ENCODE data around the gene C16orf86. TPM values are rescaled to one million over a fixed set of nuclear protein-coding genes. Genes with fewer than 3 reads are reported as not detected.
A peak's percentile ranks its signal among the peaks of the same experiment; 100 is the strongest.

Gene C16orf86
- total RNA-seq, 1 experiment from 2014 or later: not detected

DNA sequence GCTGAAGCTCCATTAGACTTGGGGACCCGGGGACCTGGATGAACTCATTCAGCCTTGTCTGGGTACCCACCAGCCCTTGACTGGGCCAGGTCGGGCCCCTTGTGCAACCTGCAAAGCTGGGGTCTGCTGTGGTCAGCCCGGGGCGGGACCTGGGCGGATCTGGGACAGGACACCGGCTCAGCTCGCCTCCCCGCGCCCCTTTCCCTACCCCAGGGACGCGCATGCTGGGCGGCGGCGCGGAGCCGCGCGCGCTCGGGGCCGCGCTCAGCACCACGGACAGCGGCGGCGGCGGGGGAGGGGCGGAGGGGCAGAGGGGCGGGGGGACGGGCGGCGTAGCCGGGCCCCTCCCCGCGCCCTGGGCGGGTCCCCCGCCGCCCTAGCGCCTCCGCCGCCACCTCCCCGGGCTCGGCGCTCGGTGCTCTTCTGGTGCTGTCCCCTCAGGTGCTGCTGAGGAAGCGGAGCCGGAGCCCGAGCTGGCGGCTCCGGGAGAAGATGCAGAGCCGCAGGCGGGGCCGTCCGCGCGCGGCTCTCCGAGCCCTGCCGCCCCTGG, 14.0 kb upstream of the C16orf86 start:
- DNase-seq (ENCODE audit: low spot score): peak; percentile 51
- in situ Hi-C loops (cut with HindIII; ENCODE audit: low sequenced_read_pairs): no loop called here

DNA sequence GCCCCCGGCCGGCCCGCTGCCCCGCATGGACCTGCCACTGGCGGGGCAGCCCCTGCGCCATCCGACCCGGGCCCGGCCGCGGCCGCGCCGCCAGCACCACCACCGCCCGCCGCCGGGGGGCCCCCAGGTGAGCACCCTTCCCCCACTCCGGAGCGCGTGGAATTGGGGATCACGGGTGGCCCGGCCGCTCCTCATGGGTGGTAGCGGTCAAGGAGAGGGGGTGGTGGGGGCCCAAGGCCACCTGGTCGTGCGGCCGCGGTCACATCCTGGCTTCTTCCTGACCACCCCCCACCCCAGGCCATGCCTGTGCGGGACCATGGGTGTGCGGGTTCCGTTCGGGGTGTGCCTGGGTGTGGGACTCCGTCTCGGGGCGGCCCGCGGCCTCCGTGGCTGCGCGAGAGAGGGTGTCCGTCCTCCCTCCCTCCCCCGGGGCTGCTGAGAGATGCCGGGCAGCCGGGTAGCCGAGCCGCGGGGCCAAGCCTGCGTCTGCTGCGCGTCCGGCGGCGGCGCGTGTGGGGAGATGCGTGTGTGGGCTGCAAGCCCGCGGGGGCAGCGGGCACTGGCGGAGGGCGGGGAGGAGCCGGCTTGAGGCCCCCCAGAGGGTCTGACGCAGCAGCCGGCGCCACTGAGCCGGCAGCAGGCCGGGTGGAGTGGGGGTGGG, 13.4 kb upstream of the C16orf86 start:
- in situ Hi-C loops (cut with HindIII; ENCODE audit: low sequenced_read_pairs): no loop called here
- peak; percentile 40 for DNase-seq (ENCODE audit: low spot score)

DNA sequence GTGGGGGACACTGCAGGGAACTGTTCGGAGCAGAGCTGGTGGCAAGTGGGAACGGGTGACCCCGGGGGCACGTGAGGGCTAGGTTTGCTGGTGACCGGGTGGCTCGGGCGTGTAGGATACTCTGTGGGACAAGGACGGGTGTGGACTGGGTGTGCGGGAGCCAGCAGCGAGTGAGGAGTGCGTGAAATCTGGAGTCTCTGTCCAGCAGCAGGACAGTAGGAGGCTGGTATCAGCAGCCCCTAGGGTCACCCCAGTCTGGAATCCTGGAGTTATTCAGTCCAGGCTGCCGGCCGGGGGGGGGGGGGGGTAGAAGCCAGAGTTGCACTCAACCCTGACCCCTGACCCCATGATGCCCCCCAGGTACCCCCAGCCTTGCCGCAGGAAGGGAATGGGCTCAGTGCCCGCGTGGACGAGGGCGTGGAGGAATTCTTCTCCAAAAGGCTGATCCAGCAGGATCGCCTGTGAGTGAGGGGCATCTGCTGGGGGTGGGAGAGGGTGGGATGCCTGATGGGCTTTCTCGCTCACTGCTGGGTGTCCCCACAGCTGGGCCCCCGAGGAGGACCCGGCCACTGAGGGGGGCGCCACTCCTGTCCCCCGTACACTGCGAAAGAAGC, 12.7 kb upstream of the C16orf86 start:
- in situ Hi-C loops (cut with HindIII; ENCODE audit: low sequenced_read_pairs): no loop called here
- DNase-seq (ENCODE audit: low spot score): no peak

DNA sequence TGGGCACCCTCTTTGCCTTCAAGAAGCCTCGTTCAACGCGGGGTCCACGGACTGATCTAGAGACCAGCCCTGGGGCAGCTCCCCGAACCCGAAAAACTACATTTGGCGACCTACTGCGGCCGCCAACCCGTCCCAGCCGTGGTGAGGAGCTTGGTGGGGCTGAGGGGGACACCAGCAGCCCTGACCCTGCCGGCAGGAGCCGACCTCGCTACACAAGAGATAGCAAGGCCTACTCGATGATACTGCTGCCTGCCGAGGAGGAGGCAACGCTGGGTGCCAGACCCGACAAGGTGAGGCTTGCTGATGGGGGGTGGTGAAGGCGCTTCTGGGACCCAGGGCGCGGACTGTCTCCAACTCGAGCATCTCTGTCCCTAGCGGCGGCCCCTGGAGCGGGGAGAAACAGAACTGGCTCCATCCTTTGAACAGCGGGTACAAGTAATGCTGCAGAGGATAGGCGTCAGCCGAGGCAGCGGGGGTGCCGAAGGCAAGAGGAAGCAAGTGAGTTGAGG, 12.2 kb upstream of the C16orf86 start:
- no peak for DNase-seq (ENCODE audit: low spot score)
- in situ Hi-C loops (cut with HindIII; ENCODE audit: low sequenced_read_pairs): no loop called here

DNA sequence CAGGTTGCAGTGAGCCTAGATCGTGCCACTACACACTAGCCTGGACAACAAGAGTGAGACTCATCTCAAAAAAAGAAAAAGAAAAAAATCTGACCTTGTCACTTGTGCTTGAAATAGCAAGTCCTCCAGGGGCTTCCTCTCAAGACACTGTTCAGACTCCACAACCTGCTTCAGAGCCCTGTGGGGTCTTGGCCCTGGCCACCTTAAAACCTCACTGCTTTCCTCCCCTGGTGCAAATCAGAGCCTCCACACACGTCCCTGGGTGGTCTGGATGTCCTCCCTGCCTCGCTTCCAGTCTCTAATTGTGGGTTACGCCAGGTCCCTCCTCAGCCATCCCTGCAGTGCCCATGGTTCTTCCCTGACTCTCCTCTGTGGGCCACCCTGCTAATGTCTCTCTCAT, 11.3 kb upstream of the C16orf86 start:
- no peak for DNase-seq (ENCODE audit: low spot score)
- in situ Hi-C loops (cut with HindIII; ENCODE audit: low sequenced_read_pairs): no loop called here

DNA sequence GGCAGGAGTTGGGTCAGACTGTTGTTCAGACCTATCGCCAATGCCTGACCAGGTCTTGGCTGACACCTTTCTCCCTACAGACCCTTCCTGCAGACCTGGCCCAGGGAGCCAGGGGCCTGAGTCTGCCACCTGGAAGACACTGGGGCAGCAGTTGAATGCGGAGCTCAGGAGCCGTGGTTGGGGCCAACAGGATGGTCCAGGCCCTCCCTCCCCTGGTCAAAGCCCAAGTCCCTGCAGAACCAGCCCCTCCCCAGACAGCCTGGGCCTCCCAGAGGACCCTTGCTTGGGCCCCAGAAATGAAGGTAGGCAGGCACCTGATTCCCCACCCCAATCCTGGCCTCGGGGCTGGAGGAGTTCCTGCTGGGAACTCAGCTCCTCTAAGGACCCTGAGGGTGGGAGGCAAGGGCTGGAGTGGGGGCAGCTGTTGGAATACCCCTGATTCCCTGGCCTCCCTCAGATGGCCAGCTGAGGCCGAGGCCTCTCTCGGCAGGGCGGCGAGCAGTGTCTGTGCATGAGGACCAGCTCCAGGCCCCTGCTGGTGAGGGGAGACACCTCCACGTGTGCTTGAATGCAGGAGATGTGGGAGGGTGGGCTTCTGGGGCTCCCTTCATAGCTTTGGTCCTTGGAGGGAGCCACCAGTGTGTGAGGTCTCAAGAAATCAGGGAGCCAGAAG, 10.1 kb upstream of the C16orf86 start:
- in situ Hi-C loops (cut with HindIII; ENCODE audit: low sequenced_read_pairs): no loop called here
- no peak for DNase-seq (ENCODE audit: low spot score)

DNA sequence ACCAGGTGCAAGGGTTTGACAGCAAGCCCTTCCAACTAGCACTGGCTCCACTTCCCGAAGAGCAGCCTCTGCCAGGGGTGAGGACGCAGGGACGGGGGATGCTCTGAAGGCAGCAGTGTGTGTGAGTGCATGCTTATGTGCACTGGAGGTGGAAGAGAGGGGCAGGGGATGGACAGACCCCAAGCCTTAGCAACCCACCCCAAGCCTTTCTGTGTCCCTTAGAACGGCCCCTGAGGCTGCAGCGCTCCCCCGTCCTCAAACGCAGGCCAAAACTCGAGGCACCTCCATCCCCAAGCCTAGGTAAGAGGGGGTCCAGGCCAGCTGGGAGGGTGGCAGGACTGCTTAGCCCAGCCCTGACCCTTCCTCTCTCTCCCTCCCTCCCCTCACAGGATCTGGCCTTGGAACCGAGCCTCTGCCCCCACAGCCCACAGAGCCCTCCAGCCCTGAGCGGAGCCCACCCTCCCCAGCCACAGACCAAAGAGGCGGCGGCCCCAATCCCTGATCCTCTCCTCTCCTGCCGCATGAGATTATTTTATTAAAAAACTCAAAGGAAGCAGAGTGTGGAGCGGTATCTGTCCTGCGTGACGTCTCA, 9.5 kb upstream of the C16orf86 start:
- DNase-seq (ENCODE audit: low spot score): no peak
- in situ Hi-C loops (cut with HindIII; ENCODE audit: low sequenced_read_pairs): no loop called here

DNA sequence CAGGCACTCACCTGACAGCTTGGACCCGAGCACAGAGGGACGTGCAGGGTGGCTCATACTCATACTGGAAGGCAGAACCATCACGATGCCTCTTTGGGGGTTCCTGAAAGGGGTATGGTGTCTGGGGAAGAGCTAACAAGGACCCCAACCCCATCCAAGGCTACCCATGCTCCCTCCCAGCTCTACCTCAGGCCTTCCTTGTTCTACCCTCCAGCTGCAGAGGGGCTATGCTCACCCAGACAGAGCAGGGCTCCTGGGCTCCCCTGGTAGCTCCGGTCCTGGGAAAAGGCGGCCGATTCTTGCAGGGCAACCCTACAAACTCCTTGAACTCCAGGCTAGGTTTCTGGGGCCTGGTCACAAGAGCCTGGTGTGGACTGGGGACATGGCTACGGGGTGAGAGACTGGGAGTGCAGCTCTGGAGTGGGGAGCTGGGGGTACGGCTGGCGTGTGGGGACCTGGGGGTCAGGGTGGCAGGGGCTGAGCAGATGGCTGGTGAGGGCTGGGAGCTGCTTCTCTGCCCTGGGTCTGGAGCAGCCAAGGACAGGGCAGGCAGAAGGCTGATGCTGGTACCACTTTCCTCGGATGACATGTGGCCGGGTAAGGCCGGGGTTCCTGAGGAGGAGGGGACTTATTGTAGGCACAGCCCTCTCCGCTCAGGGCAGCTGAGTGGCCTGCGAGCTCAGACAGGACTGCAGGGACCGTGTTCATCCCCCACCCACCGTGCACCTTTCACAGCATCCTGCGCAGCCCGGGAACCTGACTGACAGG, 8.7 kb upstream of the C16orf86 start:
- in situ Hi-C loops (cut with HindIII; ENCODE audit: low sequenced_read_pairs): no loop called here
- DNase-seq (ENCODE audit: low spot score): no peak

DNA sequence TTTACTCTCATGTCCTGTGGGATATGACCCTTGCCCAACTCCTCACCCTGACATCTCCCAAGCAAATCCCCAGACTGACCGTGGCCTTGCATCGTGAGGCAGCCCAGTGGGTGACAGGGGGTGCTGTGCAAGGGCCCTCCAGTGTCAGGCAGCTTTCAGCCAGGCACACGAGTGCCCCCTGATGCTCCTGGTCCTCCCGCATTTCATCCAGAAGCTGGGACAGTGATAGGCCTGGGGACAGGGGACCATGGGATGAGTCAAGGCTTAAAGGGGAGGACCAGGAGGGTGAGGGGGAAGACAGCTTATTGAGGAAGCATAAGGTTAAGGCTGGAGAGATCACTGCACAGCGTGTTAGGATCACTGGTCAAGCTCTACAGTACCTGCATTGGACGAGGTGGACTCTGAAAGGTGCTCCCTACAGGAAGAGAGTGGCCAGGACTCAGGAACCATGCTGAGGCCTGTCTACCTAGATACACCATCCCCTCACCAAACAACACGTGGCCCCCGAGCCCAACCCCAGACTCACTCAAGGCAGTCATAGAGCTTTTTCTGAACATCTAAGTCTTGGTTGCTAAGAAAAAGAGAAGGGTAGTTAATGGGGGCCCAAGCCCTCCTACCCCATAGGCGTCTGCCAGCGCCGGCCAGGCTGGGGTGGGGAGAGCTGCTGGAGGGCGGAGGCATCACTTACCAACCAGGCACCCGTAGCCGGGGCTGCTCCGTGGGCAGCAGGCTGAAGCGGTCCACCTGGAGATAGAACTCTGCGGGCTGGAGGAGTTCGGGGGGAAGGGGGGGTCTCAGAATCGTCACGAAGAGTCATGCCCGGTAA, 7.6 kb upstream of the C16orf86 start:
- in situ Hi-C loops (cut with HindIII; ENCODE audit: low sequenced_read_pairs): no loop called here
- no peak for DNase-seq (ENCODE audit: low spot score)

DNA sequence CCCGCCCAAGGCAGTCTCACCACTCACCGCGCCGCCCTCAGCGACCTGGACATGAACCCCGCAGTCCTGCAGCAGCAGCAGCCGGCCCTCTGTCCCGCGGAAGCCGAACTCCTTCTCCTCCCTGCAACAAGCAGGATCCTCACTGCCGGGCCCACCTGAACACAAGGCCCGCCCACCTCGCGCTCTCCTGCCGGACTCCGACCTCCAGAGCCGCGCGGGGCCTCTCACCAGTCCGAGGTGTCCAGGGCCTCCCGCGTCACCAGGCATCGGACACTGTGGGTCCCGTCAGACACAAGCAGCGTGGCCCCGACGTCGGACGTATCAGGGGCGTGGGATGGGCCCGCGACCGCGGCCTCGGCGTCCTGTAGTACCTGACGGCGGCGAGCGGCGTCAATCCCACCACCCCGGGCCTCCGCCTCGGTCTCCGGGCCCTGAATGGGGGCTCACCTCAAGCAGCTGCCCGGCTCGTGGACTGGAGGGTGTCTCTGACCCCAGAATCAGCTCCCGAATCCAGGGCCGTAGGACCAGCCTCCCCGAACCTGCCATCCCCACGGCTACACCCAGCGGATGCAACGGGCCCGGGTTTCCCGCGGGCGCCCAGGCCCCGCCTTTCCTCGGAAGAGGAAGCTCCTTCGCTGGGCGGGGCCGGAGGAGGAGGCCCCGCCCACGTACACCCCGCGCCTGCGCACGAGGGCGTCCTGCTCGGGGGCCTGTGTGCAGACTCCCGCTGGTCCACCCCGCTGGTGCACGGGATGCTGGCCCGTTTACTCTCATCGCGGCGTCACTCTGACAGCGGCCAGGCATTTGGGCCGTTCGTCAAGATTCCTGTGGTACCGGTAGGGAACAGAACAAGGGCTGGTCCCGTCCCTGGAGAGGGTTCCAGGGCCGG, 6.7 kb upstream of the C16orf86 start, which contains the start of gene ACD:
TSS of gene ACD (minus strand) at position 586 of the 889 bp plus-strand sequence. CDS start at position 546, 40 bp downstream.
- DNase-seq (ENCODE audit: low spot score): peak; percentile 94
- in situ Hi-C loops (cut with HindIII; ENCODE audit: low sequenced_read_pairs): no loop called here

DNA sequence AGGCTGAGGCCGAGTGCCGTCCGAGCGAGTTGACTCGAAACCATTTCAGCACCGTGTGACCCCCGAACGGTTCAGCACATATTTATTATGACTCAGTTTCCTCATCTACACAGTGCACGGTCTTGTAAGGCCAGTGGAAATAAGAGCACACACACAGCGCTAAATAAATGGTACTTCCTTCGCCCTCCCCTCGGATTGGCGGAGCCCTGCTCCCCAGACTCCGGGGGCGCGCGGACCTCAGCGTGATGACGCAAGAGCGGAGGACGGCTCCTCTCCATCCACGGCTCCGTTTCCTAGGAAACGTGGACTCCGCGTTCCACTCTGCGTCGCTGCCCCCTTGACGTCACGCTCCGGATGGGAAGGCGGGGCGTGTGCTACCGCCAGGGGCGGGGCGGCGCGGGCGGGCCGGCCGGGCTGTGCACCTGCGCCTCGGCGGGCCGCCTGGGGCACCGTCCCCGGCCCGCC, 6.0 kb upstream of the C16orf86 start, which contains the start of gene PARD6A:
TSS of gene PARD6A (plus strand) at position 397 of the 465 bp plus-strand sequence. CDS start 79 bp downstream, outside the sequence.
- in situ Hi-C loops (cut with HindIII; ENCODE audit: low sequenced_read_pairs): no loop called here
- peak; percentile 99 for DNase-seq (ENCODE audit: low spot score)

DNA sequence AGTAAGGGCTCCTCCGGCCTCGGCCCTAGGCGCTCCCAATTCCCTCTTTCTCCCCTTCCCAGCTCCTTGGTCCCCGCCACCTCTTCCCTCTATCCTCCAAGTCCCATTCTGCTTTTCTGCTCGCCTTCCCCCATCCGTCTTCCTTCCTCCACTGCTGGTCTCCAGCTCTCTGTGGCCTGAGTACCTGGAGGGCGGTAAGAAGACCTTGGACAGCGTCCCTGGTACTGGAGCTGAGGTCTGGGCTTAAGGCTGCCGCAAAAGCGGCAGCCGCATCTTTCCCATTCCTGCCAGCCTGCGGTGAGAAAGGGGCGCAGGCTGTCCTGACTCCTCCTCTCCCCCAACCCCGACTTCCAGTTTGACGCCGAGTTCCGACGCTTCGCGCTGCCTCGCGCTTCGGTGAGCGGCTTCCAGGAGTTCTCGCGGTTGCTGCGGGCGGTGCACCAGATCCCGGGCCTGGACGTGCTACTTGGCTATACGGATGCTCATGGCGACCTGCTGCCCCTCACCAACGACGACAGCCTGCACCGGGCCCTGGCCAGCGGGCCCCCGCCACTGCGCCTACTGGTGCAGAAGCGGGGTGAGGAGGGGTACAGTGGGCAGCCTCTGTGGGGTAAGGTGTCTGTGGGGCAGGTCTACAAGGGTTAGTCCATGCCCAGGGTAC, 5.4 kb upstream of the C16orf86 start:
- in situ Hi-C loops (cut with HindIII; ENCODE audit: low sequenced_read_pairs): no loop called here
- peak; percentile 73 for DNase-seq (ENCODE audit: low spot score)

DNA sequence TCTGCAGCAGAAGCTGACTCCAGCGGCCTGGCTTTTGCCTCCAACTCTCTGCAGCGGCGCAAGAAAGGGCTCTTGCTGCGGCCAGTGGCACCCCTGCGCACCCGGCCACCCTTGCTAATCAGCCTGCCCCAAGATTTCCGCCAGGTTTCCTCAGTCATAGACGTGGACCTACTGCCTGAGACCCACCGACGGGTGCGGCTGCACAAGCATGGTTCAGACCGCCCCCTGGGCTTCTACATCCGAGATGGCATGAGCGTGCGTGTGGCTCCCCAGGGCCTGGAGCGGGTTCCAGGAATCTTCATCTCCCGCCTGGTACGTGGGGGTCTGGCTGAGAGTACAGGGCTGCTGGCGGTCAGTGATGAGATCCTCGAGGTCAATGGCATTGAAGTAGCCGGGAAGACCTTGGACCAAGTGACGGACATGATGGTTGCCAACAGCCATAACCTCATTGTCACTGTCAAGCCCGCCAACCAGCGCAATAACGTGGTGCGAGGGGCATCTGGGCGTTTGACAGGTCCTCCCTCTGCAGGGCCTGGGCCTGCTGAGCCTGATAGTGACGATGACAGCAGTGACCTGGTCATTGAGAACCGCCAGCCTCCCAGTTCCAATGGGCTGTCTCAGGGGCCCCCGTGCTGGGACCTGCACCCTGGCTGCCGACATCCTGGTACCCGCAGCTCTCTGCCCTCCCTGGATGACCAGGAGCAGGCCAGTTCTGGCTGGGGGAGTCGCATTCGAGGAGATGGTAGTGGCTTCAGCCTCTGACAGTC, 4.5 kb upstream of the C16orf86 start:
- DNase-seq (ENCODE audit: low spot score): no peak
- in situ Hi-C loops (cut with HindIII; ENCODE audit: low sequenced_read_pairs): no loop called here

DNA sequence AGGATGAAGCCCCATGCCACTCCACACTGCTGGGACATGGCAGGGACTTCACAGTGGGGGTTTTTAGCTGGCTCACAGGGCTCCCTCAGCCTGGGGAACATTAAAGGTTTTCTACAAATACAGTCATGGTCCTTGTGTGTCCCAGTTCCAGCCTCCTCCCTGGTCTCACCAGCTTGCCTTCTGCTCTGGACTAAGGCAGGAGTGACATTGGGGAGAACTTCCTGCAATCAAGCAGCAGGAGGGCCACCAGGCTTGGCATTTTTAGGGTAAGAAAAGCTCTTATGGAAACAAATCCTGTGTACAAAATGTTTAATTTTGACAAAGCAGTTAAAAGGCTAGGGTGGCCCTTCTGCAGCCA, 4.0 kb upstream of the C16orf86 start:
- in situ Hi-C loops (cut with HindIII; ENCODE audit: low sequenced_read_pairs): no loop called here
- no peak for DNase-seq (ENCODE audit: low spot score)

DNA sequence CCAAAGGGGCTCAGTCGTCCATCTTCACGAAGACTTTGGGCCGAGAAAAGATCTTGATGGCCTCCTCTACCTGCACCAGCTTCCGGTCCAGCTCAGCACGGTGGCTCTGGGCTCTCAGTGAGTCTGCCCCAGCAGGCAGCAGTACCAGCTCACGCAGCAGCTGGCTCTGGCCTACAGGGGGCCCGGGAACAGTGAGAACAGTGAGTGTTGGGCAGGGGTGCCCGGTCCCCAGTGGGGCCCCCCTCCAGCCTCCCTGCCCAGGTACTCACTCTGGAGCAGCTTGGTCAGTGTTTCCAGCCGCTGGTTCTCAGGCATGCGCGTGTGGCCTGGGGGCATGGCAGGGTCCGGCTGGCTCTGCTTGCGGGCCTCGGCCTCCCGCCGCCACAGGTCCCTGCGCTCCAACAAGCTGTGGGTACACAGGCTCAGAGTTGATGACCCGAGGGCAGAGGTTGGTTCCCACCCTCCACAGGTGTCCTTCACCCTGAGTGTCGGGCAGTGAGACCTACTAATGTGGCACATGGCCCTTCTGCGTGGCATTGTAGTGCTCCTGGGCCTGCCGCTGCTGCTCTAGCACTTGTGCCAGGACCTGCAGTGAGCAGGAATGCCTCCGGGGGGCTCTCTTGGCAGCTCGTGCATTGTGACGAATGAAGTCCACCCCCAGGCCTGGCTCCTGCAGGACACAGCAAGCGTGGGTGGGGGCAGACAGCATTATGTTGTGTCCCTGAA, 3.3 kb upstream of the C16orf86 start:
- DNase-seq (ENCODE audit: low spot score): no peak
- in situ Hi-C loops (cut with HindIII; ENCODE audit: low sequenced_read_pairs): no loop called here
